Mammary epithelial cell (primary cell): ENCODE results near the gene EDARADD.

ENCODE experiments used
- CTCF ChIP-seq, 2 donors: IDR thresholded peaks in 1 of 2; conservative IDR thresholded peaks in 1 of 2; 2 replicates each; pipeline ENCODE4 v1.5.1; 2011 to 2012; ENCODE audit warnings: inconsistent platforms in 2 of 2, low read length in 2 of 2, mild to moderate bottlenecking in 2 of 2, control low read depth in 1 of 2, low read depth in 1 of 2; ENCODE audit not compliant: insufficient read depth in 1 of 2; ENCODE audit errors: extremely low read depth in 1 of 2
- EZH2 ChIP-seq: IDR thresholded peaks from 2 replicates; pipeline ENCODE4 v1.6.1; 2012; ENCODE audit warnings: low read length, inconsistent platforms, borderline replicate concordance

- TF ChIP-seq CTCF (conservative IDR thresholded peaks at IDR 0.05 in 1 of 2, IDR thresholded peaks at IDR 0.05 in 1 of 2; ENCODE audit: extremely low read depth in 1 of 2, insufficient read depth in 1 of 2, low read depth in 1 of 2, low read length in 2 of 2), result no peak
- no peak for TF ChIP-seq EZH2
These were observed 107.0 kb downstream of the EDARADD start for GRCh38 chr1:236501093-236501492.
